Uterus (tissue), 2 donors: Measurements from ENCODE around the gene TARBP2.

Experiments
- CTCF ChIP-seq, 4 experiments: fragments of 200-600 bp in 2 of 4; fragments of 450-650 bp in 2 of 4; sonication (generic) in 2 of 4; IDR thresholded peaks; one replicate each; pipeline ENCODE4 v1.5.1; 2016 to 2019; ENCODE audit warnings: antibody characterized with exemption in 4 of 4, mild to moderate bottlenecking in 2 of 4, moderate library complexity in 1 of 4
- POLR2A ChIP-seq, 2 donors: fragments of 450-650 bp; IDR thresholded peaks; one replicate each; pipeline ENCODE4 v1.6.1; 2016; ENCODE audit warnings: antibody characterized with exemption in 2 of 2, mild to moderate bottlenecking in 1 of 2, moderate library complexity in 1 of 2

- TF ChIP-seq CTCF (IDR thresholded peaks at IDR 0.05) (no peak), POLR2A (IDR thresholded peaks at IDR 0.05) (no peak)
Observed at GRCh38 chr12:53478865-53479264, 22.2 kb upstream of the TARBP2 start.
